ENCODE measurements around the gene ARSG.

The ARSG gene

DNA sequence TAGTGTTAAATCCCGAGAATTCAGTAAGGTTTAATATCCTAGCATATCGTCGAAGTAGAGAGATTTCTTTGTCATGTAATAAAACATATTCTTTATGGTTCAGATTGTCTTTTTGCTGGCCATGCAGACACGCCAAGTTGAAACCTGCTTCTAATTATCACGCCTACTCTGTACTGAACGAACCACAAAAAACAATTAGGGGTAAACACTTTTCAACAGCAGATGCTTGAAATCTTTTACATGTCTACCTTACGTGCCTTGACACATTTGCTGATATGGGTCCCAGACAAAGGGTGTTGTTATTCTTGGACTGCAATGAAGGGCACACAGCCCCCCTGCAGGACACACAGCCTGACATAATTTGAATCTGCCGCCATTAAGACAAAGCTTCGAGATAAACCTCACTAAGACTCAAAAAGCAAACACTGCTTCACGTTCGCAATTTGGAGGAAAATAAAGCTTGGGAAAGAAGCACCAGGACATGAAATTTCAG, 152.7 kb downstream of the ARSG start:
- Histone ChIP-seq H3K36me3 (ENCODE audit: control insufficient read depth, insufficient read depth, low read length) (no peaks in the 10 kb centered on the region; the same call in 1 of the 2 replicates), H3K4me1 (ENCODE audit: control insufficient read depth, insufficient read depth, low read length) (no peaks in the 10 kb centered on the region), H3K9me3 (ENCODE audit: control insufficient read depth, insufficient read depth, low read length) (no peaks in the 10 kb centered on the region)

DNA sequence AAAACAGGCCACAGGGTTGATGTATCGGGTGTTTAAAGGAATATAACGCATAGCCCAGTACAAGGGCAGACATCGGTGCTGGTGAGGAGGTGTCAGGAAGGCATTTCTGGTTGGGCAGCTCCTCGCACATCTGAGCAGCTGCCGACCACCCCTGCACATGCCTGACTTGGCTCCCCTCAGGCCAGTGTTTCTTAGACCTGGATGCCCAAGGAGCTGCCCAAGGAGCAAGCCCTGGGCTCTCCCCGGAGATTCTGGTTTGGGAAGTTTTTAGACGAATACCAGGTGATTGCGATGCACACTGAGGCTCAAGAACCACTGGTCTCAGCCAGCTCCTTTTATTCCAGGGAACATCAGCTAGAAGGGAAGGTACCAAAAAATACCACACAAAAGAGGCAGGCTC, 154.4 kb downstream of the ARSG start:
- no peak overlapping the region for H3K4me3 ChIP-seq (ENCODE audit: low read depth, low read length)
- no peak overlapping the region for H3K9ac ChIP-seq (ENCODE audit: low read depth, low read length)
- no peaks in the 10 kb centered on the region for H3K9me3 ChIP-seq (ENCODE audit: control insufficient read depth, insufficient read depth, low read length)
- H3K27me3 ChIP-seq (ENCODE audit: control insufficient read depth, insufficient read depth, low read length) = no peaks in the 10 kb centered on the region
- no peaks in the 10 kb centered on the region for H3K4me1 ChIP-seq (ENCODE audit: control insufficient read depth, insufficient read depth, low read length)
- H3K27ac ChIP-seq (ENCODE audit: low read depth, low read length) = no peak overlapping the region
- H3K36me3 ChIP-seq (ENCODE audit: control insufficient read depth, insufficient read depth, low read length) = peaks cover 3% of the 10 kb centered on the region; the same call in 1 of the 2 replicates

More for the DNA sequence above, 152.7 kb downstream of the ARSG start:
- no peak overlapping the region for H3K9ac ChIP-seq (ENCODE audit: low read depth, low read length)
- H3K4me3 ChIP-seq (ENCODE audit: low read depth, low read length) = no peak overlapping the region
- H3K27me3 ChIP-seq (ENCODE audit: control insufficient read depth, insufficient read depth, low read length) = no peaks in the 10 kb centered on the region
- H3K27ac ChIP-seq (ENCODE audit: low read depth, low read length) = no peak overlapping the region

DNA sequence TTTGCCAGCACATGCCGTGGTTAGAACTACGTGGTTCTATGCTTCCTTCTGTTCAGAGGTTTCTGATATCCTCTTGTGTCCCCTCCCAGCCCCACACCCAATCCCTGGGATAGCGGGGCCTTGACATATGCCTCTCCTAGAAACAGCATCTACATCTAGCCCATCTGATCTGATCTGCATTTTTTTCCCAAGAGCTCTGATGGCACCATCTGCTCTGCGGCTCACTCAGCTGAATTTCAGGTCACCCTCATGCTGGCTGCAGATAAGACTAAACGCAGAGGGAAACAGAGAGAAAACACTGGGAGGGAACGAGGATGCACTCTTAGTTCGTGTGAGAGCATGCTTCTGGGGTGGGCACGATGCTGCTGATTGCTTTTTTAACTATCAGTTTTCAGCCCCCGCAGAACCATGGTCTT, 155.3 kb downstream of the ARSG start:
- Histone ChIP-seq H3K4me3 (ENCODE audit: low read depth, low read length) (no peak overlapping the region), H3K36me3 (ENCODE audit: control insufficient read depth, insufficient read depth, low read length) (peaks cover 3% of the 10 kb centered on the region; the same call in 1 of the 2 replicates), H3K27ac (ENCODE audit: low read depth, low read length) (no peak overlapping the region), H3K27me3 (ENCODE audit: control insufficient read depth, insufficient read depth, low read length) (no peaks in the 10 kb centered on the region), H3K9ac (ENCODE audit: low read depth, low read length) (no peak overlapping the region), H3K4me1 (ENCODE audit: control insufficient read depth, insufficient read depth, low read length) (no peaks in the 10 kb centered on the region), H3K9me3 (ENCODE audit: control insufficient read depth, insufficient read depth, low read length) (no peaks in the 10 kb centered on the region)

DNA sequence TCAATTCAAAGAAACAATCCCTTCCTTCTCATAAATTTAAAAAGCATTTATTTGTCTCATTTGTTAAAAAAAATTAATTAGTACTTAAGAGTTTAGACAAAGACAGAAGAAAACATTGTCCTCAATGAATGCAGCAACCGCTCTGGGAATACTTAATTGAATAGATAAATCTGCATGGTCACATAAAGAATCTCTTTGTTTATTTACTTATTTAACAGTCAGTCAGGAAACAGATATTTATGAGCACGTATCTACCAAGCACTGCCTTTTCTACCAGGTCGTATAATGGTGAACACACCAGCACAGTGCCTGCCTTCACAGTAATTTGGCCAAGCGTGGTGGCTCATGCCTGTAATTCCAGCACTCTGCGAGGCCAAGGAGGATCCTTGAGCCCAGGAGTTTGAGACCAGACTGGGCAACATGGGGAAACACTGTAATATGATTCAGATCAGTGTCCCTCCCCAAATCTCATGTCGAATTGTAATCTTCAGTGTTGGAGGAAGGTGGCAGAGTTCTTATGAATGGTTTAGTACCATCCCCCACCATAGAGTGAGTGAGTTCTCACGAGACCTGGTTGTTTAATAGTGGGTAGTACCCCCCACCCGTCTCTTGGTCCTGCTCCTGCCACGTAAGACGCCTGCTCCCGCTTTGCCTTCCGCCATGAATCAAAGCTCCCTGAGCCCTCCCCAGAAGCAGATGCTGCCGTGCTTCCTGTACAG, 157.9 kb downstream of the ARSG start:
- H3K9me3 ChIP-seq (ENCODE audit: control insufficient read depth, insufficient read depth, low read length) = no peaks in the 10 kb centered on the region
- H3K27me3 ChIP-seq (ENCODE audit: control insufficient read depth, insufficient read depth, low read length) = no peaks in the 10 kb centered on the region
- H3K4me1 ChIP-seq (ENCODE audit: control insufficient read depth, insufficient read depth, low read length) = no peaks in the 10 kb centered on the region
- no peak overlapping the region for H3K9ac ChIP-seq (ENCODE audit: low read depth, low read length)
- H3K4me3 ChIP-seq (ENCODE audit: low read depth, low read length) = no peak overlapping the region
- H3K36me3 ChIP-seq (ENCODE audit: control insufficient read depth, insufficient read depth, low read length) = peaks cover 3% of the 10 kb centered on the region; the same call in 1 of the 2 replicates
- H3K27ac ChIP-seq (ENCODE audit: low read depth, low read length) = no peak overlapping the region

DNA sequence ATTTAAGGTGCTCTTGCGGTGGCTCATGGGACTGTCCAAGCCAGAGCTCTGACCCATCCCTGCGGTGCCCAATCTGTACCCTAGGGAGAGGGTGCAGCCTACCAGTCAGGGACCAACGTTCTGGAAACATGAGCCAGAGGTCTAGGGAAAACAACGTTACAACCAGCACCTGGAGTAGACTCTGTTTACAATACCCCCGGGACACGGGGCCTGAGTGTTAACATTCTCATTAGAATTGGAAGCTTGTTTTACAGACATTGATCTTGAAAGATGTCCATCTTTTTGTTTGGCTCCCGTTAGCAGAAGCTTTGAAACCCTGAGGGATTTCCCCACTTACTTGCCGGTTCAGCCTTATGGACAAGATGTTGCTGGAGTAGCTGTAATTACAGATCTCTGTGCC, 159.1 kb downstream of the ARSG start:
- no peaks in the 10 kb centered on the region for H3K27me3 ChIP-seq (ENCODE audit: control insufficient read depth, insufficient read depth, low read length)
- H3K4me1 ChIP-seq (ENCODE audit: control insufficient read depth, insufficient read depth, low read length) = 0 out of 2 replicates have a peak, but pooled peaks cover under 1% of the 10 kb centered on the region
- H3K9ac ChIP-seq (ENCODE audit: low read depth, low read length) = no peak overlapping the region
- peaks cover 3% of the 10 kb centered on the region; the same call in 1 of the 2 replicates for H3K36me3 ChIP-seq (ENCODE audit: control insufficient read depth, insufficient read depth, low read length)
- H3K9me3 ChIP-seq (ENCODE audit: control insufficient read depth, insufficient read depth, low read length) = no peaks in the 10 kb centered on the region
- no peak overlapping the region for H3K4me3 ChIP-seq (ENCODE audit: low read depth, low read length)
- no peak overlapping the region for H3K27ac ChIP-seq (ENCODE audit: low read depth, low read length)

DNA sequence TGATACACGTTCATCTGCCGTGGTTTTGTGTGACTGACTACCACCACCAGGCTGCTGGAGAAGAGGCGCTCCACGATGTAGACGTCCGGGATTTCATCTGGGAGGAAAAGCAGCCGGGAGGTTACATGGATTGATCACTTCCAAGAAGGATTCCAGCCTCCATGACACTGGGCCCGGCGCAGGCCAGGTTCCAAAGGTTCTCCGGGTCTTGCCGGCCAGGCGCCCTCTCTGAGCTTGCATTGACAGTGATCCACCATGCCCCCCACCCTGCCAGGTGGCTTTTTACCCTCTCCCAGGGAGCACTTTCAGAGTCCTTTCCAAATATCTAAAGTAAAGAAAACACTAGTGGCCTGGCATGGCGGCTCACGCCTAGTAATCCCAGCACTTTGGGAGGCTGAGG, 159.5 kb downstream of the ARSG start:
- no peak overlapping the region for H3K4me3 ChIP-seq (ENCODE audit: low read depth, low read length)
- H3K27me3 ChIP-seq (ENCODE audit: control insufficient read depth, insufficient read depth, low read length) = no peaks in the 10 kb centered on the region
- peaks cover 3% of the 10 kb centered on the region; the same call in 1 of the 2 replicates for H3K36me3 ChIP-seq (ENCODE audit: control insufficient read depth, insufficient read depth, low read length)
- H3K9me3 ChIP-seq (ENCODE audit: control insufficient read depth, insufficient read depth, low read length) = no peaks in the 10 kb centered on the region
- H3K27ac ChIP-seq (ENCODE audit: low read depth, low read length) = no peak overlapping the region
- peaks cover 5% of the 10 kb centered on the region; the same call in 1 of the 2 replicates for H3K4me1 ChIP-seq (ENCODE audit: control insufficient read depth, insufficient read depth, low read length)
- H3K9ac ChIP-seq (ENCODE audit: low read depth, low read length) = no peak overlapping the region

DNA sequence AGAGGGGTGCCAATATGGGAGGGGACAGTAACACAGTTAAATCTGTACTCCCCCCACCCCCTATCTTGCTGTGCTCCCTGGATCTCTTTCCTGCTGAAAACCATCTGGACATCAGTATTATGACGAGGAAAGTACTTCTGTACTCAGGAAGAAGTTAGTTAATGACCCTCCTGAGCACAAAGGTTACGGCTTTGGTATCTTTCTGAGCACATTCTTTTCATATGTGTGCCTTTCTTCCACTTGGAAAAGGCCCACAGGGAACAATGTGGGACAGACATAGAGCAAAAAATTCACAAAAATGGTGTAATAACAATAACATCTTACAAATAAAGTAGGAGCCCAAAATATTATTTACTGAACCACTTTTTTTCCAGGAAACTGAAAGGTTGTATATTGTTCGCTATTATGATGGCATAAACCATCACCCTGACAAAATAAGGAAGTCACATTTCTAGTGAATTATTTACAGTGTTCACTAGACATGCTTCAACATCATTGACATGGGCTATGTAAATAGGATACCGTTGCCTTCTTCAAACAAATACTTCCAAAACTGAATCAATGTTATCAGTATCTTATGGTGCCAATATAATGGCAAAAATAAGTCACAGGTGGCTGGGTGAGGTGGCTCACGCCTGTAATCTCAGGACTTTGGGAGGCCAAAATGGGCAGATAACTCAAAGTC, 160.5 kb downstream of the ARSG start:
- Histone ChIP-seq H3K9ac (ENCODE audit: low read depth, low read length) (no peak overlapping the region), H3K27ac (ENCODE audit: low read depth, low read length) (no peak overlapping the region), H3K9me3 (ENCODE audit: control insufficient read depth, insufficient read depth, low read length) (no peaks in the 10 kb centered on the region), H3K4me1 (ENCODE audit: control insufficient read depth, insufficient read depth, low read length) (peaks cover 12% of the 10 kb centered on the region), H3K27me3 (ENCODE audit: control insufficient read depth, insufficient read depth, low read length) (no peaks in the 10 kb centered on the region), H3K4me3 (ENCODE audit: low read depth, low read length) (no peak overlapping the region), H3K36me3 (ENCODE audit: control insufficient read depth, insufficient read depth, low read length) (peaks cover 3% of the 10 kb centered on the region; the same call in 1 of the 2 replicates)

DNA sequence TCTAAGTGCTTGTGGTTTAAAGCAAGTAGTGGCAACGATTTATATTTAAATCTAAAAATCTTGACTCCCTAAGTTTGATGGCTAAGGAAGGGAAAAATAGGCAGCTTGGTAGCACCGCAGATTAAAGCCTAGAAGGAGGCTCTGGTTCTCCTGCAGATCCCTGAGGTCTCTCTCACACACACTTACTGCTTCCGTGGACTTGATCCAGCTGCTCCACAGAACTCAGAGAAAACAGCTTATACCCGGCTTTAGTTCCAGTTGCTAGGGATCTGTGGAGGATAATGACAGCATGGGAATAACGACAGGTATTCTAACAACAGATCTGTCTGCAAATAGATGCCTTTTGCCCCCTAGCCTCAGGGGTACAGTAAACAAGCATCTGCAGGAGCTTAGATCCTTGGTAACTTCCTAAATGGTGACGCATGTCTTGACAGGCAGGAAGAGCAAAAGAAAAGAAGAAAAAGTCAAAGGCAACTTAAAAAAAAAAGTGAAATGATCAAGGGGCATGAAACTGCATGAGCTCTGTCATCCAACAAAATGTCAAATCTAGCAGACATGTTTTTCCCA, 161.5 kb downstream of the ARSG start:
- Histone ChIP-seq H3K36me3 (ENCODE audit: control insufficient read depth, insufficient read depth, low read length) (peaks cover 3% of the 10 kb centered on the region; the same call in 1 of the 2 replicates), H3K4me3 (ENCODE audit: low read depth, low read length) (no peak overlapping the region), H3K27me3 (ENCODE audit: control insufficient read depth, insufficient read depth, low read length) (no peaks in the 10 kb centered on the region), H3K9ac (ENCODE audit: low read depth, low read length) (no peak overlapping the region), H3K27ac (ENCODE audit: low read depth, low read length) (no peak overlapping the region), H3K4me1 (ENCODE audit: control insufficient read depth, insufficient read depth, low read length) (peaks cover 12% of the 10 kb centered on the region), H3K9me3 (ENCODE audit: control insufficient read depth, insufficient read depth, low read length) (no peaks in the 10 kb centered on the region)

DNA sequence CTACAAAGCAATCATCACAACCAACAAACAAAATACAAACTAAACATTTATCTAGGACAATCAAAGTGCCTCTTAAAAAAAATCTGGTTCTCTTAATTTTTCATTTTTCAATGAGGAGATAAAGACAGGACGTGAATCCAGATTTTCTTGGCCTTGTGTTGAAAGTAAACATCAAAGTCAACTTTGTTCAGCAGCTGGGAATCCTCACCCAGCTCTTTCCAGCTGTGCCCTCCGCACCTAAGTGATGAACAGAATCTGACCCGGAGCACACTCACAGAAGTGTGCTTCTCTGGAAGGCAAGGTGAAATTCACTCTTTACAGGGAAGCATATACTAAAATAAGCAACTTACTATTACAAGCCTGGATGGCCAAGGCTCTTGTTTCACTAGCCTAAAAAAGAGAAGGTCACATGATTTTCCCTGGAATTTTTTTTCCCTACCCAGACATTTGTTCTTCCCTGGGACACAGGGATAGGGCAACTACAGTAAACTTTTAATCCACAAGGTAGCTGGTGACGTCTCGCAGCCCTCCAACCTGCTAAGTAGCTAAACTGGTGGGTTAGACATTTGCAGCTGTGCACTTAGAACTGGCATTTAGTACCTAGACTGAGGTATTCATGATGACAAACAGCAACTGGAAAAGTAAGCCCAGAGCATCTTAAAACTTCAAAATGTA, 162.8 kb downstream of the ARSG start:
- no peak overlapping the region for H3K27ac ChIP-seq (ENCODE audit: low read depth, low read length)
- H3K4me3 ChIP-seq (ENCODE audit: low read depth, low read length) = no peak overlapping the region
- H3K4me1 ChIP-seq (ENCODE audit: control insufficient read depth, insufficient read depth, low read length) = peaks cover 12% of the 10 kb centered on the region
- H3K36me3 ChIP-seq (ENCODE audit: control insufficient read depth, insufficient read depth, low read length) = peaks cover 3% of the 10 kb centered on the region; the same call in 1 of the 2 replicates
- H3K27me3 ChIP-seq (ENCODE audit: control insufficient read depth, insufficient read depth, low read length) = peaks cover 3% of the 10 kb centered on the region; the same call in 1 of the 2 replicates
- H3K9ac ChIP-seq (ENCODE audit: low read depth, low read length) = no peak overlapping the region
- no peaks in the 10 kb centered on the region for H3K9me3 ChIP-seq (ENCODE audit: control insufficient read depth, insufficient read depth, low read length)

DNA sequence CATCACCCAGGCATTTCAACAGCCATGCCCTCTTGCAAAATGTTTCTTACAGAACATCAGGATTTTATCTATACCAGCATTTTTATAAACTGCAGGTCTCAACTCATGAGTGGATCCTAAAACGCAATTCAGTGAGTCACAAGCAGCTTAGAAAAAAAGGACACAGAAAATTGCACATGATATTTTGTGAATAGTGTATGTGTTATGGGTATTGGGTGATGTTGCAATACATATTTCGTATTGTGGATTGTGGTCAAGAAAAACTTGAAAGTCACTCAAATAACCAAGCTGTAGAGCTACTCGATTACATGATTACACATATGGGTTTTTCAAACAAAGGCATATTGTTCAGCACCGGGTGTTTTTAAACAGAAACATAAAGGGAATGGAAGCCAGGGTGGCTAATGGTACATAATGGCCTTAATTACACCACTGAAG, 164.6 kb downstream of the ARSG start:
- H3K9ac ChIP-seq (ENCODE audit: low read depth, low read length) = peak overlapping the region; percentile 59; the same call in 1 of the 2 replicates
- peaks cover 3% of the 10 kb centered on the region; the same call in 1 of the 2 replicates for H3K27me3 ChIP-seq (ENCODE audit: control insufficient read depth, insufficient read depth, low read length)
- peaks cover 18% of the 10 kb centered on the region for H3K4me1 ChIP-seq (ENCODE audit: control insufficient read depth, insufficient read depth, low read length)
- H3K27ac ChIP-seq (ENCODE audit: low read depth, low read length) = no peak overlapping the region
- H3K36me3 ChIP-seq (ENCODE audit: control insufficient read depth, insufficient read depth, low read length) = no peaks in the 10 kb centered on the region
- H3K4me3 ChIP-seq (ENCODE audit: low read depth, low read length) = peak overlapping the region; percentile 88
- H3K9me3 ChIP-seq (ENCODE audit: control insufficient read depth, insufficient read depth, low read length) = no peaks in the 10 kb centered on the region

Data from HUES48 (cell line).